Prostate gland (tissue), 2 donors: Measurements from ENCODE around the gene PWWP2B. TPM values are rescaled to one million over a fixed set of nuclear protein-coding genes. Genes with fewer than 3 reads are reported as not detected.

Experiments
- DNase-seq: peaks from one replicate; pipeline ENCODE4 v3.0.0-alpha.2; 2019; ENCODE audit warnings: low spot score
- H3K27ac ChIP-seq, 2 donors: fragments of 200-600 bp; sonication (generic); 2 replicates each; pipeline ENCODE4 v1.5.1; 2017 to 2019
- H3K27me3 ChIP-seq: fragments of 200-600 bp; sonication (generic); replicated peaks from 2 replicates; pipeline ENCODE4 v1.5.1; 2019; ENCODE audit not compliant: insufficient read depth
- H3K36me3 ChIP-seq, 2 donors: fragments of 200-600 bp; sonication (generic); 1 replicate in 1 of 2; 2 replicates in 1 of 2; pipeline versions ENCODE4 v1.5.1 to v1.8.1; 2017 to 2019
- H3K4me1 ChIP-seq: fragments of 200-600 bp; sonication (generic); replicated peaks from 2 replicates; pipeline ENCODE4 v1.5.1; 2019
- H3K4me3 ChIP-seq, 2 donors: fragments of 200-600 bp; sonication (generic); 2 replicates each; pipeline ENCODE4 v1.5.1; 2017 to 2019
- H3K9me3 ChIP-seq: fragments of 200-600 bp; sonication (generic); 2 replicates; pipeline ENCODE4 v1.5.1; 2017
- POLR2A ChIP-seq: fragments of 450-650 bp; IDR thresholded peaks from one replicate; pipeline ENCODE4 v1.6.1; 2016; ENCODE audit warnings: antibody characterized with exemption, mild to moderate bottlenecking
- POLR2AphosphoS5 ChIP-seq: sonication (generic); formaldehyde crosslinking; IDR thresholded peaks from one replicate; pipeline ENCODE4 v1.6.1; 2017; ENCODE audit warnings: antibody characterized with exemption
- WGBS: methylation state at CpG from one replicate; pipeline ENCODE4 v1.1.5; 2018; 5-methylcytosine and 5-hydroxymethylcytosine counted together
- intact Hi-C: fragments of 100-400 bp; cut with DNase I; formaldehyde crosslinking; loops from one replicate; pipeline ENCODE4 v1.14.2; 2022
- total RNA-seq, 2 donors: library from RNA; depleted of rRNA; stranded (reverse); fragments of >200 nt; gene quantifications; one replicate each; pipeline ENCODE4 v1.1.0, GENCODE V29; 2016
- TF ChIP-seq, protein P1 (sequence below), 4 experiments: fragments of 200-600 bp in 2 of 4; fragments of 450-650 bp in 2 of 4; sonication (generic) in 2 of 4; IDR thresholded peaks; 1 replicate in 3 of 4; 2 replicates in 1 of 4; pipeline ENCODE4 v1.5.1; 2016 to 2019; ENCODE audit warnings: antibody characterized with exemption in 4 of 4, mild to moderate bottlenecking in 2 of 4, moderate library complexity in 2 of 4

Gene PWWP2B
- total RNA-seq, 2 donors from 2014 or later, result 27.5 to 36.6 TPM

GRCh38 chr10:132411561-132412253 lies 14.7 kb downstream of the PWWP2B start:
- H3K27me3 ChIP-seq, result no peaks in the 10 kb centered on the region
- no peak overlapping the region for H3K4me3 ChIP-seq
- H3K27ac ChIP-seq, result peak overlapping the region; percentile 95 to 98
- H3K9me3 ChIP-seq, result no peaks in the 10 kb centered on the region
- TF ChIP-seq, protein P1, sequence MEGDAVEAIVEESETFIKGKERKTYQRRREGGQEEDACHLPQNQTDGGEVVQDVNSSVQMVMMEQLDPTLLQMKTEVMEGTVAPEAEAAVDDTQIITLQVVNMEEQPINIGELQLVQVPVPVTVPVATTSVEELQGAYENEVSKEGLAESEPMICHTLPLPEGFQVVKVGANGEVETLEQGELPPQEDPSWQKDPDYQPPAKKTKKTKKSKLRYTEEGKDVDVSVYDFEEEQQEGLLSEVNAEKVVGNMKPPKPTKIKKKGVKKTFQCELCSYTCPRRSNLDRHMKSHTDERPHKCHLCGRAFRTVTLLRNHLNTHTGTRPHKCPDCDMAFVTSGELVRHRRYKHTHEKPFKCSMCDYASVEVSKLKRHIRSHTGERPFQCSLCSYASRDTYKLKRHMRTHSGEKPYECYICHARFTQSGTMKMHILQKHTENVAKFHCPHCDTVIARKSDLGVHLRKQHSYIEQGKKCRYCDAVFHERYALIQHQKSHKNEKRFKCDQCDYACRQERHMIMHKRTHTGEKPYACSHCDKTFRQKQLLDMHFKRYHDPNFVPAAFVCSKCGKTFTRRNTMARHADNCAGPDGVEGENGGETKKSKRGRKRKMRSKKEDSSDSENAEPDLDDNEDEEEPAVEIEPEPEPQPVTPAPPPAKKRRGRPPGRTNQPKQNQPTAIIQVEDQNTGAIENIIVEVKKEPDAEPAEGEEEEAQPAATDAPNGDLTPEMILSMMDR (IDR thresholded peaks at IDR 0.05), result no peak
- TF ChIP-seq POLR2A, result no peak
- TF ChIP-seq POLR2AphosphoS5, result peak; percentile 34
- intact Hi-C loops, result no loop called here
- no peaks in the 10 kb centered on the region for H3K36me3 ChIP-seq
- DNase-seq, result peak; percentile 68
- H3K4me1 ChIP-seq, result peaks cover 59% of the 10 kb centered on the region
- 8% methylated on average over 23 of the region's 23 CpGs for WGBS

GRCh38 chr10:132412316-132413192 lies 15.6 kb downstream of the PWWP2B start:
- no peak for DNase-seq

DNA sequence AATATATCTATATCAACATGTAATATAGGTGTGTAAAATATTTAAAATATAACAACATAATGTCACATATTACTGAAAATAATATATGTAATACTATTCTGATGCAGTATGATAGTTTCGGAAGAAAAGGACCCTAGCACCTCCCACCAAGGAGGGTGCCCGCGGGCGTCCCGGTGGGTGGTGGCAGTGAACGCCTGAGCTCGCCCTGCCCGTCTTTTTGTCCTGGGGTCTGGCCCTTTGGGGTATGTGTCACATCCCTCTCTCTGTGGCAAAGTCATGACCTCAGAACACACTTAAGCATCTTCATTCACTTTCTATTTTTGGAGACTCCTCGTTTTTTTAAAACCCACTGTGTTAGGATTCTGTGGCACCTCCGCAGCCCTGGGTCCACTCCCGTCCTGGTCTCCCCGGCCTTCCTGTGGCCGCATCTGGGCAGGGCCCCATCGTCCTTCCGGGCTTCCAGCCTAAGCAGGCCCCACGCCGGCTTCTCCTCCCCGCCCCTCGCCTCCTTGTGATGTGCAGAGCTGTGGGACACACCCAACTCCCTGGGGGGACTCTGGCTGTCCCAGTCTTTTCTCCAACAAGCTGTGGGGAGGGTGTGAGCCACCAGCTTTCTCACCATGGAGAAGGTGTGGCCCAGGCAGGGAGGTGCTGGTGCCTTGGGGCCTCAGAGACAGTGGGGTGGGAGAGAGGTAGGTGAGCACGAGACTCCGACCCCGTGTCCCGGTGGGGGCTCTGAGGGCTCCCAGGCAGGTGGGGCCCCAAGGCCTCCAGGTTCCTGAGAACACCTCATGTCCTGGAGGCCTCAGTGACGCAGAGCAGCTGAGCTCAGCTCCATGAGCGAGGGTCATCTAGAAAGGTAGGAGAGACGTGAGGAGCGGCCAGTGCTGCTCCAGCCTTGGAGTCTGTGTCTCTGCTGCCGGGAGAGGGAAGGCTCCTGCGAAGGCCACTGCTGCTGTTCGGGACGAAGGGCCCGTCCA lies 16.5 kb downstream of the PWWP2B start:
- no peaks in the 10 kb centered on the region for H3K27me3 ChIP-seq
- peaks cover 54% of the 10 kb centered on the region for H3K4me1 ChIP-seq
- H3K36me3 ChIP-seq, result no peaks in the 10 kb centered on the region
- intact Hi-C loops, result no loop called here
- 86% methylated on average over 32 of the region's 32 CpGs for WGBS
- H3K9me3 ChIP-seq, result no peaks in the 10 kb centered on the region
- H3K27ac ChIP-seq, result peak overlapping the region; percentile 95 to 98
- no peak for DNase-seq
- TF ChIP-seq POLR2AphosphoS5 (no peak), POLR2A (no peak)
- TF ChIP-seq, protein P1 (IDR thresholded peaks at IDR 0.05), result no peak
- H3K4me3 ChIP-seq, result no peak overlapping the region

More at GRCh38 chr10:132412316-132413192, 15.6 kb downstream of the PWWP2B start:
- peaks cover 53% of the 10 kb centered on the region for H3K4me1 ChIP-seq
- intact Hi-C loops, result no loop called here
- TF ChIP-seq, protein P1 (IDR thresholded peaks at IDR 0.05), result no peak
- no peak for TF ChIP-seq POLR2AphosphoS5
- TF ChIP-seq POLR2A, result no peak
- H3K27ac ChIP-seq, result peak overlapping the region; percentile 95 to 98
- no peaks in the 10 kb centered on the region for H3K36me3 ChIP-seq
- H3K27me3 ChIP-seq, result no peaks in the 10 kb centered on the region
- 60% methylated on average over 29 of the region's 29 CpGs for whole genome bisulfite sequencing
- no peaks in the 10 kb centered on the region for H3K9me3 ChIP-seq
- no peak overlapping the region for H3K4me3 ChIP-seq

GRCh38 chr10:132414402-132415016 lies 17.5 kb downstream of the PWWP2B start:
- H3K27me3 ChIP-seq, result no peaks in the 10 kb centered on the region
- no peak overlapping the region for H3K4me3 ChIP-seq
- no peak for DNase-seq
- H3K27ac ChIP-seq, result peak overlapping the region in 1 of 2 donors; percentile 98
- H3K9me3 ChIP-seq, result no peaks in the 10 kb centered on the region
- WGBS, result 85% methylated on average over 21 of the region's 21 CpGs
- TF ChIP-seq, protein P1 (IDR thresholded peaks at IDR 0.05), result no peak
- peaks cover 53% of the 10 kb centered on the region for H3K4me1 ChIP-seq
- intact Hi-C loops, result no loop called here
- H3K36me3 ChIP-seq, result no peaks in the 10 kb centered on the region
